ENCODE measurements around the gene SUMO3.

Gene SUMO3

GRCh38 chr21:44858291-44858690 lies 40.4 kb upstream of the SUMO3 start:
- TF ChIP-seq CTCF (conservative IDR thresholded peaks at IDR 0.05; ENCODE audit: low read depth, low read length), result no peak
- DNase-seq (ENCODE audit: low read depth), result no peak
- H3K4me3 ChIP-seq (ENCODE audit: low read depth, low read length), result no peak overlapping the region

GRCh38 chr21:44857127-44857892 lies 39.4 kb upstream of the SUMO3 start:
- no peak for DNase-seq (ENCODE audit: low read depth)
- no peak for TF ChIP-seq CTCF (conservative IDR thresholded peaks at IDR 0.05; ENCODE audit: low read depth, low read length)
- no peak overlapping the region for H3K4me3 ChIP-seq (ENCODE audit: low read depth, low read length)

- no peak for TF ChIP-seq CTCF (conservative IDR thresholded peaks at IDR 0.05; ENCODE audit: low read depth, low read length)
- H3K4me3 ChIP-seq (ENCODE audit: low read depth, low read length), result no peak overlapping the region
- DNase-seq (ENCODE audit: low read depth), result no peak
These were observed 38.3 kb upstream of the SUMO3 start for GRCh38 chr21:44856131-44856530.

- TF ChIP-seq CTCF (conservative IDR thresholded peaks at IDR 0.05; ENCODE audit: low read depth, low read length), result no peak
- H3K4me3 ChIP-seq (ENCODE audit: low read depth, low read length), result no peak overlapping the region
- no peak for DNase-seq (ENCODE audit: low read depth)
These were observed 37.7 kb upstream of the SUMO3 start for GRCh38 chr21:44855572-44855971.

GRCh38 chr21:44854664-44855446 lies 37.0 kb upstream of the SUMO3 start:
- TF ChIP-seq CTCF (conservative IDR thresholded peaks at IDR 0.05; ENCODE audit: low read depth, low read length), result no peak
- DNase-seq (ENCODE audit: low read depth), result no peak
- H3K4me3 ChIP-seq (ENCODE audit: low read depth, low read length), result no peak overlapping the region

GRCh38 chr21:44854391-44854663 lies 36.5 kb upstream of the SUMO3 start:
- no peak overlapping the region for H3K4me3 ChIP-seq (ENCODE audit: low read depth, low read length)
- DNase-seq (ENCODE audit: low read depth), result no peak
- no peak for TF ChIP-seq CTCF (conservative IDR thresholded peaks at IDR 0.05; ENCODE audit: low read depth, low read length)
